ENCODE results near the gene WDFY4.

WDFY4 gene

GRCh38 chr10:48745662-48746245 is 61.1 kb downstream of the WDFY4 start:
- DNase-seq = no peak

- no peak for DNase-seq
Measured at GRCh38 chr10:48748573-48748972, 63.9 kb downstream of the WDFY4 start.

- DNase-seq = no peak
Measured at GRCh38 chr10:48749254-48749787, 64.6 kb downstream of the WDFY4 start.

DNA sequence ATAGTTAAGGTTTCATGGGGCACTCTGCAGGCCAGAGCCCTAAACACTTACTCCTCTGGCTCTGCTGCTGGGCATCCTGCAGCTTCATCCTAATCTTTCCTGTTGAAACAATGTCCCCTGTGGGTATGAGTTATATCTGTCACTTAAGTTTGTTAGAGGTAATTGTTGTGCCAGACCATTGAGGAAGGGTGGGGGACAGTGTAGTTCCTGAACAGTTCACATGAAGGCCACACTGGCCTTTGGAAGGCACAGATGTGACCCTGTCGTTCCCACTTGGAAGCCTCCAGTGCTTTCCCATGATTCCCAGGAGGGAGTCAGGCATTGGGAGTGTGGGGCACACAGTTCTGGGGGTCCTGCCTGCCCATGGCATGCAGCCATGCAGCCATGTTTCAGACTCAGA is 65.3 kb downstream of the WDFY4 start:
- no peak for DNase-seq

GRCh38 chr10:48750991-48751390 is 66.3 kb downstream of the WDFY4 start:
- DNase-seq = no peak

DNA sequence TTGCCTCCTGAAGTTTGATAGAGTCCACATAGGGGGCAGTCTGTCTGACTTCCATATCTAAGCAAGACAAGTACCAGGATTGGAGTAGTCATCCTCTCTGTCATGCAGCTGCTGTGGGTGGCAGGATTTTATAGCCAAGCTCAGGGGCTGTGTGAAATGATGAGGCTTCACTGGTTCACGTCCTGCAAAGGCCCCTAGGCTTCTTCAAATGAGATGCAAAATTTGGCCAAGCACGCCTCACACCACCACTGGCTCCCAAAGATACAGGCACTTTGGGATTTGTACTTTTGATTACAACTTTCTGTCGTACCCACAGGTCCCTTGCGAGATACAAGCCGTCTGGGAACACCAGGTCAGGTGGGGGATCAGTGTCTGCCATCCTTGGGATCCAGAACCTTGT is 67.1 kb downstream of the WDFY4 start:
- no peak for DNase-seq

DNA sequence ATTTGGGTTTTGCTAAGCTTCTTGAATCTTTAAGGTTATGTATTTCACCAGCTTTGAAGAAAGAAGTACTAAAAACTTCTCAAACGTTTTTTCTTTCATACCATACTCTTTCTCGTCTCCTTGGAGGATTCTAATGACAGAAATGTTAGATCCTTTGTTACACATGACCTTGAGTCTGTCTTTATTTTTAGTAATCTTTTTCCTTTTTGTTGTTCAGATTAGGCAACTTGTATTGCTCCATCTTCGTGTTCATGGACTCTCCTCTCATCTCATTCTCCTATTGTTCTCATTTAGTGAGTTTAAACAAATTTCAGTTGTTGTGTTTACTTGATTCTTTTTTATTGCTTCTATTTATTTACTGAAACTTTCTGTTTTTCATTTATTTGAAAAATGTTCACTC is 73.7 kb downstream of the WDFY4 start:
- no peak for DNase-seq

GRCh38 chr10:48759113-48759901 is 74.6 kb downstream of the WDFY4 start:
- DNase-seq = no peak

GRCh38 chr10:48760983-48761382 is 76.3 kb downstream of the WDFY4 start:
- DNase-seq = no peak

DNA sequence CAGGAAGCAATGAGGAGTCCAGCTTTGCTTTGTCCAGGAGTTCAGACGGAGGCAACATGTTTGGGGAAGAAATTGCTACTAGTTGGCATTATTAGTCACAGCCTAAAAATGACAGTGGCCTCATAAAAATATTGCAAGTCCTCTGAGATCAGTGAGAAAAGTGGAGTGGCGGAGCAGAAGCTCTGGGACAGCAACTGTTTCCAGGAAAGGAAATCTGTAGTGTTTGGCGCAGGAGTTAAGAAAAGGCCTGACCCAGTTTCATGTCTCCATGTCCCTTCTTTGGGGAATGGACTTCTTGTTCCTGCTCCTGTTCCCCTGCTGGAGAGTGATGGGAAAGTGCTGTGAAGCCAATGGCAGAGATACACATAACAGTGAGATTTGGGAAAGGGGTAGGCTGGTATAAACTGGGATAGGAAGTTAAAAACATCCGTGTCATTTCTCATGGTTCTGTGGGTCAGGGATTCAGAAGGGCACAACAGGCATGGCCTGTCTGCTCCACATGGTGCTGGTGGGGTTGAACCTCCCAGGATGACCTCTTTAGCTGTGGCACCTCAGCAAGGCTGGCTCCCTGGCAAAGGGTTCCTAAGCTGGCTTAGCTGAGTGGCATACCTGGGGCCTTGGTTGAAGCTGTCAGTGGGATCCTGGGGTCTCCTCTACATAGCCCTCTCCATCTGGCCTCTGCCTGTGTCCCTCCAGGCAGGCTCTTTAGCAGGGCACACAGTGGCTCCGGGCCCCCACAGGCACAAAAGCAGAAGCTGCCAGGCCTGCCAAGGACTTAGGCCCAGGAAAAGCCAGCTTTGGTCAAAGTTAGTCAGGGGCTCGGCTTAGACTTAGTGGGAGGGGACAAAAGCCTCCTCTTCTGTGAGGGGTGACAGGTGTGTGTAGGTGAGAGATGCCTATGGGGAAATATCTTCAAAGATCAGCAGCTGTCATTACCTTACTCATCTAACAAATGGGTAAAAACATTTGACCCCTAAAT is 77.7 kb downstream of the WDFY4 start:
- DNase-seq = no peak

DNA sequence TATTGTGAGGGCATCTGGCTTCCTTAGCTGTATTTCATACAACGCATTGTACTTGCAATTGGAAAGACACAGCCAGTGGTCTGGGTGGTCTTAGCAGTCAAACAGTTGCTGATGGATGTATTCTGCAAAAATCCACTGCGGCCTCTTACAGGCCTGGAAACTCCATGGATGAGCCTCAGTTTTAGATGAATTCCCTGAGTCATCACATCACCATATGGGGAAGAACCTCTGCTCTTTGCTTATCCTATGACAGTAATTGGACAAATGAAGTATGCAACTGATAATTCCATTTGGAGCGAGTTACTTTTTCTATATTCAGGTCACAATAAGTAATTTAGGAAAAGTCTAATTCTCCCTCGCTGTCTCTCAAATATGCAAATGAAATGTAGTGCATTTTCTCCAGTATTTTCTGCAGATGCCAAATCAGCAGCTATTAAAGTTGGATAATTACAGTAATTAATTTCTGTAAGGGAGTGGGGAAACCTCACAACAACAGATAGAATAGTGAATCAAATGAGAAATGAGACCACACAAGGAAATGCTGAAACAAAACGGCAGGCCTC is 78.8 kb downstream of the WDFY4 start:
- DNase-seq = no peak

DNA sequence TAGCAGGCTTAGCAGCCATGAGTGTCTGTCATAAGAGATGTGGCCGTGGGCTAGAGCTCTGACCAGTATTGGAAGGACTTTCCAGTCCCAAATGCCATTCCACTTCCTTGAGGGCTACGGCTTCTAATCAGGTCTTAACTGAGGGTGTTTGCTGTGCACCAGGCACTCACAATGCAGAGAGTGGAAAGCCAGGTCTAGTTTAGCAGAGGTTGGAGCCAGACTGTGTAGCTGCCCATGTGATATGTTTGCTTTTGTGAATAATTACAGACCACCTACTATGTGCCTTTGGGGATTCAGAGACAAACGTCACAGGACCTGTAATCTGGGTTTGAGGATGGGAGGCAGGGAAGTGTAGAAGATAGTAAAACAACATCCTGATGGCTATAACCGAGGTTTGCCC is 79.8 kb downstream of the WDFY4 start:
- DNase-seq = no peak

- DNase-seq = no peak
Measured at GRCh38 chr10:48765039-48765438, 80.4 kb downstream of the WDFY4 start.

DNA sequence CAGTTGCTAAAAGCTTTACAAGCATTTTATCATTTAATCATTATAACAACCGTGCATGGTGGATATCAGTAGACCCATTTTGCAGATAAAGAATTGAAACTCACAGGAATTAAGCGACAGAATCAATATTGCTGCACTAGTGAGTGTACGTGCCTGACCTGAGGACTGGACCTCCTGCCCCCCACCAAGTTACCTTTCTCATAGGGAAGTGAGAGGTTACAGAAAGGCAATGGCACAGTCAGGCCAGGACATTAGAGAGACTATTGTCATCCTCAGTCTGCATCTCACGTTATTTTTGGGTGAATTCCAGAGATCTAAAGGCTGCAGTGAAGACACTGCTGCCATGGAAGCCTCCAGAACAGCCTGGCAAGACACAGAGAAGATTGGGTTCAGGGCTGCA is 80.9 kb downstream of the WDFY4 start:
- no peak for DNase-seq

GRCh38 chr10:48767373-48768143 is 82.9 kb downstream of the WDFY4 start:
- DNase-seq = no peak

GRCh38 chr10:48768144-48768766 is 83.6 kb downstream of the WDFY4 start:
- DNase-seq = no peak

GRCh38 chr10:48768926-48769325 is 84.3 kb downstream of the WDFY4 start:
- no peak for DNase-seq

DNA sequence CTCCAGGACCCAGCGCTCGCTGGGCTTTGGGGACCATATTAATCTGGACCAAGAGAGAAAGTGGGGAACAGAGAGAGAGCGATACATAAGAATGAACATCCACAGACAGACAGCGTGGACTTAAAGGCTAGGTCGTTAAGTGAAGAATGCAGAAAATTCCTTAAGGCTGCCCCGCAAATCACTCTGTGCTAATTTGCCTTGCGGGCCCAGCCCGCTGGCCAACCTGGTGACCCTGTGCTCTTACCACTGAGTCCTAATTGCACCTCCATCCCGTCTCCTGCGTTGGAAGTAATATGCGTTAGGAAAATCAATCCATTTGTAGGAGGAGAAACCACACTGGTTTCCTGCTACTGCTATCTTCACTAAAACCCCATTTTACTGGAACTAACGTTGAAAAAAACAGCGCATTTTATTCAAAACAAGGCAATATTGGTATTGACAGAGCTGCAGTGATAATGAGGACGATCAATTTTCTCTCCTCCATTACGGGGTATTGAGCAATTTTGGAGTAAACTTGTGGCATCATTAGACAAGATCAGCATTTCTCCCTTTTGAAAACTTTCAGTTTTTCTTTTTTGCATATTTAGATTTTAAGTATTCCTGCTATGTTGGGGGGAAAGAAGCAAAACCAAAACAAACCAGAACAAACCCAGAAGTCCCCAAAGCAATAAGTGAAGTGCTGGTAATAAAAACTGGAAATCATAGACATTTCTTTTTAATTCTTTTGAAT is 85.2 kb downstream of the WDFY4 start:
- DNase-seq = no peak

DNA sequence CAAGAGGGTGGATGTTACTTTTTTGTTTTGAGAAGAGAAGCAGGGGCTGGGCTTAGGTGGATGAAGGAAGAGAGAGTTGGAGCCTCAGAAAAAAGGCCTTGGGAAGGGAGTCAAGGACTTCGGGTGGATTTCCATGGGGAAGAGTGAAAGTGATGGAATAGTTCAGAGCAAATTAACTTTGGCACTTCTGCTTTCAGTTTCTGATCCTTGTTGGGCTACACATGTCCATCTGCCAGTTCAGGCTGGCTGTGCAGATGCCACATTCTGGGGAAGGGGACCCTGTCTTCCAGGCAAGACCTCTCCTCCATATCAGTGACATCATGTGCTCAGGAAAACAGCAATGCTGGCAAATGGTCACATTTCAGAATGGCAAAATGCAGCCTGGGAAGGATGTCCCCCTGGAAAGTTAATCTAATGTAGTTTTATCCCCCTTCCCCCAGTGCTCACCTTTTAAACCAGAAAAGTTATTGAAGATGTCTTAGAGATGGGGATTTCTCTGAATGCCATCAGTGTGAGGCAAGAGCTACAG is 86.0 kb downstream of the WDFY4 start:
- DNase-seq = no peak

GRCh38 chr10:48771234-48771633 is 86.6 kb downstream of the WDFY4 start:
- DNase-seq = no peak

GRCh38 chr10:48772059-48772458 is 87.4 kb downstream of the WDFY4 start:
- DNase-seq = no peak
